ENCODE data around the gene SH3GL1.

GRCh38 chr19:4434391-4434790 is 34.0 kb upstream of the SH3GL1 start:
- TF ChIP-seq POLR2A (IDR thresholded peaks at IDR 0.05) (no peak), CTCF (IDR thresholded peaks at IDR 0.05) (no peak), POLR2AphosphoS5 (IDR thresholded peaks at IDR 0.05) (no peak)

All from prostate gland (tissue), 2 donors.